GM12892 (cell line): Measurements from ENCODE around the gene ZNF254.
A peak's percentile ranks its signal among the peaks of the same experiment; 100 is the strongest.

Experiments
- DNase-seq: peaks from one replicate; pipeline ENCODE4 v3.0.0; 2011; ENCODE audit not compliant: insufficient read length
- FAIRE-seq: peaks from 2 replicates; lab custom pipeline; 2011; peaks lifted over from hg19 to GRCh38; lab: Jason Lieb, UNC
- POLR2A ChIP-seq: IDR thresholded peaks from 2 replicates; pipeline ENCODE4 v1.6.1; 2011; ENCODE audit warnings: low read depth, low read length, control low read depth
- POLR2AphosphoS5 ChIP-seq: IDR thresholded peaks from 2 replicates; pipeline ENCODE4 v1.6.1; 2011; ENCODE audit warnings: low read depth, low read length, control low read depth
- TAF1 ChIP-seq: IDR thresholded peaks from 2 replicates; pipeline ENCODE4 v1.6.1; 2011; ENCODE audit warnings: low read depth, mild to moderate bottlenecking, control low read depth, low read length, borderline replicate concordance

The ZNF254 gene

DNA sequence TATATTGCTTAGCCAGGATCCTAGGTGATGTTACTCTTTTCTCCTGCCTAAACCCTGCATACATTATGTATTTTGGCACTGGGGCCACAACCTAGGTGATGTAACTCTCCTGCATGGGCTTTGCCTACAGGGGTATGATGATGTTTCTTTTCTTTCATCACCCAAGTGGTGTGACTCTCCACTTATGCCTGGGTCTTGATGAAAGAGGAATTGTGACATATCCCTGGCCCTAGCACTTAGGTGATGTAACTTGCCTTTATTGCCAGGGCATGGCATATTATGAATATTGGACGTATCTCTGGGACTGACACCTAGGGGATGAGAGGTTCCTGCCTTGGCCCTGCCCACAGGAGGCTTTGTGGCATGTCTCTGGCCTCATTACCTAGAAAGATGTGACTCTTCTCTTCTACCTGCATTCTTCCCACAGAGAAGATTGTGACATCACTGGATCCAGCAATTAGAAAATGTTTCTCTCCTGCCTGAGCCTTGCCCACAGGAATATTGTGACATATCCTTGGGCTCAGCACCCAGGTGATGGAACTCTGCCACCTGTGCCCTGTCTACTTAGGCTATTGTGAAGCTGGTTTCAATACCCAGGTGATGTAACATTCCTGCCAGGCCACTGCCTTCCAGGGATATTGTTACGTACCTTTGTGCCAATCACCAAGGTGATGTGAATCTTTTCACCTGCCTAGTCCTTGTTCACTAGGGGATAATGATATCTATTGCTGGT lies 27.3 kb upstream of the ZNF254 start:
- DNase-seq = no peak
- FAIRE-seq = no peak

DNA sequence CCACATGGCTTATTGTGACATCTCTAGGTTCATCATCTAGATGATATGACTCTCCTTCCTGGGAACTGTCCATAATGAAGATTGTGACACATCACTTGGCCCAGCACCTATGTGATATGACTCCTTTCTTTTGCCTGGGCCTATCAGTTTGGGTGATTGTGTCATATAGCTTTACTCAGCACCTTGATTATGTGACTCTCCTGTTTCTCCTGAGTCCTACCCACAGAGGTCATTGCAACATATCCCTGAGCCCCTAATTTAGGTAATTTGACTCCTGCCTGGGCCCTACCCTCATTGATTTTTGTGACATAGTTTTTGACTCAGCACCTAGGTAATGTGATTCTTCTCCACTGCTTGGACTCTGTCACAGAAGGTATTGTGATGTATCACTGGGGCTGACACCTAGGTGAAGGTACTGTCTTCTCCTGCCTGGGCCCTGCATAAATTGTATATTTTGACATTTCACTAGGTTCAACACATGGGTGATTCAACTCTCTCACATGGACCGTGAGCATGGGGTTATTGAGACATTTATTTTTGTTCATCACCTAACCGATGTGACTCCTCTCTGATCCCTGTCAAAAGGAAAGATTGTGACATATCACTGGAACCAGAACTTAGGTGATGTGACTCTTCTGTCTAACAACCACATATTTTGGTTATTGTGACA lies 26.2 kb upstream of the ZNF254 start:
- no peak for TF ChIP-seq TAF1
- TF ChIP-seq POLR2A = no peak
- no peak for TF ChIP-seq POLR2AphosphoS5
- no peak for DNase-seq
- no peak for FAIRE-seq

More for the DNA sequence above, 27.3 kb upstream of the ZNF254 start:
- TF ChIP-seq POLR2AphosphoS5 (no peak), TAF1 (no peak), POLR2A (no peak)

DNA sequence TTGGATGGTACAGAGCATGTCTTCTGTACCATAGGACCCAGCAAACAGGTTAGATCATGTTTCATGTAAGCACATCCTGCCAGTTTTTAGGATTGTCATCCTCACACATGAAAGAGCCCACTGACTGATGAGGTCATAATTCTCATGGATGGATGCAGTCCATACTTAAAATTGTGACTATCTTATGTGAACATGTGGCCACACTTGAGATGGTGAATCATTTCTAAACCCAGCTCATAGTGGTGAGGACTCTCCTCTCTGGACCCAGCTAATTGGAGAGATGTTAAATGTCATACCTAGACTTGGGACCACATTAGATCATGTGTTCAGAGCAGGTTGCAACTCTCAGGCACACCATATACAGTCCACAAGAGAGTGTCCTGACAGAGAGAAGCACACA lies 24.8 kb upstream of the ZNF254 start:
- DNase-seq = no peak
- TF ChIP-seq POLR2AphosphoS5 = no peak
- TF ChIP-seq POLR2A = no peak
- TF ChIP-seq TAF1 = no peak
- FAIRE-seq = no peak

DNA sequence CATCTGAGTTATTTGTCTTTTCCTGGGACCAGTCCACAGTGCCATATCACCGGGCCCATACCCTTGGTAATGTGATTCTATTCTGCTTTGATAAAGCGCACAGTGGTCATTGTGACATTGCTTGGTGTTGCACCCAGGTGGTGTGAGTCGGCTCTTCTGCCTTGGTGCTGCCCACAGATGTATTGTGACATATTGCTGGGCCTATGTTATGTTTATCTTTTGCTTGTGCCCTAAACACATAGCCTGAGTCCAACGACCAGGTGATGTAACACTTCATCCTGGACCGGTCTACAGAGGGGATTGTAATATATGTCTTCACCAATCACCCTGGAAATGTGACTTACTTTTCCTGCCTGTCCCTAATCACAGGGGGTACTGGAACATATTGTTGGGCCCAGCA lies 23.7 kb upstream of the ZNF254 start:
- FAIRE-seq = no peak

DNA sequence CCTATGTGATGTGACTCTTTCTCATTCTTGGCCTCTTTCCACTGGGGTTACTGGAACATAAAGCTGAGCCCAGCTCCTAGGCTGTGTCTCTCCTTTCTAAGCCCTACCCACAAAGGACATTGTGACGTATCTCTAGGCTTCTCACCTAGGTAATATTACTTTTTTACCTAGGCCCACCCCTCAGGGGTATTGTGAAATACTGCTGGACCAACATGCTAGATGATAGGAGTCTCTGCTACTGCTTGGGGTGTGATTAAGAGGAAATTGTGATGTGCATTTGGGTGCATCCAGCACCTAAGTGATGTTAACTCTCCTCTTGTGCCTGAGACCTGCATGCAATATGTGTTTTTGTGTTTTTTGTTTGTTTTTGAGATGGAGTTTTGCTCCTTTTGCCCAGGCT lies 22.8 kb upstream of the ZNF254 start:
- TF ChIP-seq POLR2AphosphoS5 (no peak), TAF1 (no peak), POLR2A (no peak)
- DNase-seq (no peak), FAIRE-seq (no peak)

More for the DNA sequence above, 23.7 kb upstream of the ZNF254 start:
- TF ChIP-seq POLR2AphosphoS5 = no peak; the same call in 1 of the 2 replicates
- TF ChIP-seq TAF1 = no peak
- TF ChIP-seq POLR2A = no peak
- no peak for DNase-seq

DNA sequence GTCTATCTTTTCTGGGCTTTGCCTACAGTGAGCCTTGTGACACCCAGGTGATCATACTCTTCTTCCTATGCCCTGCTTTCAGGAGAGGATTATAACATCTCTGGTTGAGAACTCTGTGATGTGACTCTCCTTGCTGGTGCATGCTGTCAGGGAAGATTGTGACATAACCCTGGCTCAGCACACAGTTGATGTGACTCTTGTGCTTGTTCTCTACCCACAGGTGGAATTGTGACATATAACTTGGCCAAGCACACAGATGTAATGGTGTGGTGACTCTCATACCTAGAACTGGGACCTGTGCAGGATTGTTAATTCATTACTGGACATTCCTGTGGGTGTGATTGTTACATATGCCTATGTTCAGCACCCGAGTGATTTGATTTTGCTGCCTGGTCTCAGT lies 21.7 kb upstream of the ZNF254 start:
- TF ChIP-seq POLR2AphosphoS5 (no peak), POLR2A (no peak), TAF1 (no peak)
- DNase-seq = no peak
- no peak for FAIRE-seq

DNA sequence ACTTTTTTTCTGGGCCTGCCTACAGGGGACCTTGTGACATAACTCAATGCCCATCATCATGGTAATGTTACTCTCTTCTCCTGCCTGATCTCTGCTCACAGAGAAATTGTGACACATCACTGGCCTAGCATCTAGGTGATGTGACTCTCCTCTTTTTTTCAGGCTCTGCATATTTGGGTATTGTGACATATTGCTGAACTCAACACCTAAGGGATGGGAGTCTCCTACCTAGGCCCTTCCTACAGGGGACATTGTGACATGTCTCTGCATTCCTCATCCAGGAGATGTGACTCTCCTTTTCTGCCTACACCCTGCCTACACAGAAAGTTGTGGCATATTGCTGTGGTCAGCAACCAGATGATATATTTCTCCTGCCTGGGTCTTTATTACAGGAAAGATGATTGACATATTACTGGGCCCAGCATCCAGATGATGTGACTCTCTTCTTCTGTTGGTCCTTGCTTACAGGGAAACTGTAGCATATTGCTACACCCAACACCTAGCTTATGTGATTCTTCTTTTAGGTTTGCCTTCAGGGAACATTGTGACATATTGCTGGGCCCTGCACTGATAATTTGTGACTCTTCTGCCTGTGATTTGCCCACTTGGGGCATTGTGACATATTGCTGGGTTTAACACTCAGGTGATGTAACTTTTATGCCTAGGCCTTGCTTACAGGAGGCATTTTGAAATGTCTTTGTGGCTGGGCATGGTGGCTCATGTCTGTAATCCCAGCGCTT lies 21.0 kb upstream of the ZNF254 start:
- FAIRE-seq (no peak), DNase-seq (no peak)
- TF ChIP-seq POLR2AphosphoS5 (no peak), TAF1 (no peak), POLR2A (no peak)

DNA sequence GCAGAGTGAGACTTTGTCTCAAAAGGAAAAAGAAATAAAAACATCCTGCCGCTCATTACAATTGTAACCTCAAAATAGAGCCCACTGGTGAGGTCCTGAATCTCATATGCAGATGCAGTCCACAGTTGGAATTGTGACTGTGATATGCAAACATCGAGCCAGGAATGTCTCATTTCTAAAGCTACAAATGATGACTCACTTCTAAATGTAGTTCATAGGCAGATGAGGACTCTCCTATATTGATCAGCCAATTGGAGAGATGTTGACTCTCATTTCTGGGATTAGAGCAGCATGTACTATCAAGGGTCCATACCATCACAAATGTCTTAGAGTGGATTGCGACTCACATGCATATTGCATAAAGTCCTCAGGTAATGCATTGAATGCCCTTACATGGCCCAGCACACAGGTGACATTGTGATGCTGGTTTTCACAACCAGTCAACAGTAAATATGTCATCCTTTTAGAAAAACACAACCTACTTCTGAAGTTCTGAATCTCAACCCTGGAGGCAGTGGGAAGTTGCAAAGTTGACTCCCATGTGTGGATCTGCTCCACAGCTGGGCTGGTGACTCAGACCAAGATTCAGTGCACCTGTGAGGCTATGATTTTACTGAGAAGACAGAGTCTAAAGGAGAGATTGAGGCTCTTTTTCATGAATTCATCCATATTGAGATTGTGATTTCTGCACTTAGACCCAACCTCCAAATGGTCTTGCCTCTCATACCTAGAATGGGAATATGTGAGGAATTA lies 16.9 kb upstream of the ZNF254 start:
- FAIRE-seq = no peak
- DNase-seq = no peak
- TF ChIP-seq POLR2AphosphoS5 = 0 out of 2 replicates have a peak, but pooled peaks have one; percentile 30
- TF ChIP-seq TAF1 = no peak
- no peak for TF ChIP-seq POLR2A

DNA sequence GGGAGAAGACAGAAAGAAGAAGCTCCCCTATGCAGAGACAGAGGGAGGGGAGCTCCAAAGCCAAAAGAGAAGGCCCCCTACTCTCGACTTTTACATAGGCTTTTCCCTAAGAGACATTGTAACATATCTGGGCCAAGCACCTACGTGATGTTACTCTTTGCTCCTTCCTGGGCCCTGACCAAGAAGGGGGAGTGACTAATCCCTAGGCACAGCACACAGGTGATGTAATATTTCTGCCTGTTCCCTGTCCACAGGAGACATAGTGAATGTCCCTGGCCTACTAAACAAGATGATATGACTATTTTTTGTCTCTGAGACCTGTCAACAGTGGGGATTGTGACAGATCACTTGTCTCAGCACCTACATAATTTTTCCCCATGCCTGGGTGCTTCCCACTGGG lies 15.9 kb upstream of the ZNF254 start:
- no peak for FAIRE-seq

DNA sequence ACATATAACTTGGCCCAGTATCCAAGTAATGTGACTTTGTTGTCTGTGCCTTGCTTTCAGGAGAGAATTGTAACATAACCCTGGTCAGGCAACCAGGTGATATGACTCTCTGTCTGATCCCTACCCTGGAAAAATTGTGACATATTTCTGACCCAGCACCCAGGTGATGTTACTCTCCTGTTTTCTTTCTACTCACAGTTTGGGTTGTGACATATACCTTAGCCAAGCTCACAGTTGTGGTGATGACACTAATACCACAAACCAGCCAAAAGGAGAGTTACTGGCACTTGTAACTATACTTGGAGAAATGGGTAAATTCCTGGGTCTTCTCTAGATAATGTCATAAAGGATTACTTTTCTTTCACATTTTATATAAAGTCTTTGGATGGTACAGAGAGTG lies 14.3 kb upstream of the ZNF254 start:
- no peak for TF ChIP-seq POLR2AphosphoS5
- no peak for TF ChIP-seq TAF1
- TF ChIP-seq POLR2A = no peak
- DNase-seq (no peak), FAIRE-seq (no peak)

More for the DNA sequence above, 15.9 kb upstream of the ZNF254 start:
- no peak for TF ChIP-seq POLR2A
- TF ChIP-seq TAF1 = no peak
- TF ChIP-seq POLR2AphosphoS5 = no peak
- no peak for DNase-seq

DNA sequence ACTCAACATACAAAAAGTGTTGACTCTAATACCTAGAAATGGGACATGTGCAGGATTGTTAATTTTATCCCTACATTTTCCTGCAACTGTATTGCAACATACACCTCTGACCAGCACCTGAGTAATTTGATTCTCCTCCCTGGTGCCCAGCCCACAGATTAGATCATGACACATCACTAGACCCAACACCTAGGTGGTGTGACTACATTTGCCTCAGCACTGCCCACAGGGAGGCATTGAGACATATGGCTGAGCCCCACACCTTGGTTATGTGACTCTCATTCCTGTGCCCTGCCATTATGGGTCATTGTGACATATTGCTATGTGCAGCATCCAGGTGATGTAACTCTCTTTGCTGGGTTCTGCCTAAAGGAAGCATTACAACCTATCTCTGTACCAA lies 13.2 kb upstream of the ZNF254 start:
- TF ChIP-seq TAF1 = no peak
- no peak for TF ChIP-seq POLR2A
- TF ChIP-seq POLR2AphosphoS5 = no peak
- FAIRE-seq = no peak
- no peak for DNase-seq
